T-helper 1 cell (primary cell): Measurements from ENCODE around the gene TRHDE.

Experiments used
- DNase-seq, 5 donors: peaks; one replicate each; pipeline ENCODE4 v3.0.0-alpha.2; 2012 to 2020

The TRHDE gene

GRCh38 chr12:72523754-72524153, 251.6 kb downstream of the TRHDE start:
- no peak for DNase-seq

GRCh38 chr12:72535212-72535990, 263.2 kb downstream of the TRHDE start:
- no peak for DNase-seq

GRCh38 chr12:72540811-72541210, 268.6 kb downstream of the TRHDE start:
- no peak for DNase-seq

- DNase-seq: no peak
Observed at GRCh38 chr12:72543777-72544467, 271.8 kb downstream of the TRHDE start.

GRCh38 chr12:72546106-72546505, 273.9 kb downstream of the TRHDE start:
- no peak for DNase-seq

GRCh38 chr12:72547573-72547972, 275.4 kb downstream of the TRHDE start:
- no peak for DNase-seq

- DNase-seq: no peak
Observed at GRCh38 chr12:72549184-72549583, 277.0 kb downstream of the TRHDE start.

GRCh38 chr12:72560003-72560769, 288.0 kb downstream of the TRHDE start:
- no peak for DNase-seq

GRCh38 chr12:72570601-72571000, 298.4 kb downstream of the TRHDE start:
- DNase-seq: no peak

- no peak for DNase-seq
Observed at GRCh38 chr12:72574138-72574537, 302.0 kb downstream of the TRHDE start.

- no peak for DNase-seq
Observed at GRCh38 chr12:72578327-72578726, 306.2 kb downstream of the TRHDE start.

GRCh38 chr12:72586456-72586855, 314.3 kb downstream of the TRHDE start:
- DNase-seq: no peak

- no peak for DNase-seq
Observed at GRCh38 chr12:72602581-72602980, 330.4 kb downstream of the TRHDE start.

- DNase-seq: no peak
Observed at GRCh38 chr12:72605975-72606374, 333.8 kb downstream of the TRHDE start.

- no peak for DNase-seq
Observed at GRCh38 chr12:72610342-72610741, 338.2 kb downstream of the TRHDE start.

- DNase-seq: no peak
Observed at GRCh38 chr12:72610854-72611358, 338.7 kb downstream of the TRHDE start.

- DNase-seq: no peak
Observed at GRCh38 chr12:72612171-72612570, 340.0 kb downstream of the TRHDE start.

- no peak for DNase-seq
Observed at GRCh38 chr12:72618764-72619163, 346.6 kb downstream of the TRHDE start.

GRCh38 chr12:72622556-72622955, 350.4 kb downstream of the TRHDE start:
- DNase-seq: no peak

- DNase-seq: no peak
Observed at GRCh38 chr12:72631926-72632685, 359.9 kb downstream of the TRHDE start.

GRCh38 chr12:72642706-72643105, 370.5 kb downstream of the TRHDE start:
- DNase-seq: no peak

GRCh38 chr12:72647139-72647538, 375.0 kb downstream of the TRHDE start:
- no peak for DNase-seq

- no peak for DNase-seq
Observed at GRCh38 chr12:72658615-72659014, 386.4 kb downstream of the TRHDE start.
